BLaER1 treated with 17β-estradiol and CSF1 and Interleukin-3, amounts not matched to agents 10 nM and 100 nM (cell line): ENCODE data around the gene RASGRF1.

Experiments used
- H3K27ac ChIP-seq, 11 experiments: shearing (Covaris generic); formaldehyde crosslinking; 2 replicates each; pipeline ENCODE4 v1.8.1; 2022
- H3K27me3 ChIP-seq, 11 experiments: shearing (Covaris generic); formaldehyde crosslinking; 2 replicates each; pipeline ENCODE4 v1.8.1; 2022
- H3K36me3 ChIP-seq, 11 experiments: shearing (Covaris generic); formaldehyde crosslinking; 2 replicates each; pipeline ENCODE4 v1.8.1; 2022
- H3K4me1 ChIP-seq, 10 experiments: shearing (Covaris generic); formaldehyde crosslinking; 2 replicates each; pipeline ENCODE4 v1.8.1; 2022
- H3K4me2 ChIP-seq, 11 experiments: shearing (Covaris generic); formaldehyde crosslinking; 2 replicates each; pipeline ENCODE4 v1.8.1; 2022
- H3K4me3 ChIP-seq, 10 experiments: shearing (Covaris generic); formaldehyde crosslinking; 2 replicates each; pipeline ENCODE4 v1.8.1; 2022
- H3K9ac ChIP-seq, 11 experiments: shearing (Covaris generic); formaldehyde crosslinking; 2 replicates each; pipeline ENCODE4 v1.8.1; 2022
- H3K9me3 ChIP-seq, 11 experiments: shearing (Covaris generic); formaldehyde crosslinking; replicated peaks in 1 of 11; 2 replicates each; pipeline ENCODE4 v1.8.1; 2022
- H4K20me1 ChIP-seq, 11 experiments: shearing (Covaris generic); formaldehyde crosslinking; 2 replicates each; pipeline ENCODE4 v1.8.1; 2022
- Cebpa-rat ChIP-seq, 11 experiments: shearing (Covaris generic); IDR thresholded peaks; 2 replicates each; pipeline ENCODE4 v1.8.1; 2022

The RASGRF1 gene

DNA sequence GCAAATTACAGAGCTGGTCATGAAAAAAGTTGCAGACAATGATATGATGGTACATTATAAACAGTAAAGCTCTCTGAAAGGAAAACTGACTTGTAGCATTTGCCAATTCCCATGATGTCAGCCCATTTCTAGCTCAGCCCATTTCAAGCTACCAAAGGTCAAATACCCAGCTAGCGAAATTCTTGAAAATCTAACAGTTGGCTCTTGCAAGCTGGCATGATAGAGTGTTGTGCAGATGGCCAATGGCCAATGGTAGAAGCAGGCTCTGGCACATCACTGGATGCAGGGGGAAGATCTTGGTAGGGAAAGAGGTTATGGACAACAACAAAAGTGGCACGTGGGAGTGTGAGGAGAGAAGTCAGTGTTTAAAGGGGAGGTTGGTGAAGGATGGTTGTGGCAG lies 36.7 kb downstream of the RASGRF1 start:
- Histone ChIP-seq H3K9me3 (peaks cover 0 to 4% (median 0%) of the 10 kb centered on the region in 11 experiments; a peak in 2 of 22 replicates), H3K4me2 (no peak overlapping the region), H3K36me3 (no peaks in the 10 kb centered on the region), H3K4me3 (no peak overlapping the region), H4K20me1 (no peaks in the 10 kb centered on the region; a peak in 1 of 22 replicates), H3K27ac (no peak overlapping the region), H3K27me3 (peaks cover 0 to 7% (median 0%) of the 10 kb centered on the region in 11 experiments; a peak in 3 of 22 replicates), H3K9ac (no peak overlapping the region), H3K4me1 (peaks cover 12 to 40% (median 30%) of the 10 kb centered on the region in 10 experiments; a peak in 19 of 20 replicates)
- TF ChIP-seq Cebpa-rat (IDR thresholded peaks at IDR 0.05): no peak

DNA sequence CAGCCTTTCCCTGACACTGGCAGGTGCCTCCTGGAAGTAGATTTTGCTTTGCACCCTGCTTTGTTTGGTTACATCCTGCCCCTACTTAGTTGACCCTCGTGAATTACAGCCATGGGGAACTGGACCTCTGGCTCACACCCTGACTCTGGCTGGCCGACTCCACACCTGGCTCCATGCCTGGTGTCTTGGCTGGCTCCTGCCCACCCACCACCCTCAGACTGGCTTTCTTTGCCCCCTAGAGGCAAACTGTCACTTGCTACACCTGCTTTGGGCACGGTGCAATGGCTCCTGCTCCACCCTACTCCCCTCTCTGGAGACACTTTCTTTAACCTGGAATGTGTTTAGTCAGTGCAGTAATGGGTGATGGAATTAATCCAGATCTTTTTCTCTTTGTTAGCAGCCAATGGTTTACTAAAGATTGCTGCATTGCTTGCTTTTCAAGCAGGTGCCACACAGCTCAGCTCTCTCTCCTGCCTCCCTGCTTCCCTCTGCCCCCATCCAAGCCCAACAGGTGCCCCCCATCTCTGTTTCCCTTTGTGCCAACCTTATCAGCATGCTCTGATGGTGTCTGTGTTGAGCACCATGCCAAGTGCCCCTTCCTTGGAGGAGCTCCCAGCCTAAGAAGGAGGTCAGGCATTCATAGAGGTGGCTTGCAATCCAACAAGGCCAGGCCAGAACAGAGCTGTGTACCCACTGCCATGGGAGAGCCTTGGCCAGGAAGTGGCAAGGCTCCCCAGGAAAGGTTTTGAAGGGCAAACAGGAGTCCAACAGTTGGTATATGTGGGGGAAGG lies 38.4 kb downstream of the RASGRF1 start:
- Histone ChIP-seq H3K4me2 (peak overlapping the region in 10 of 11 experiments; percentile 21 to 86 (median 78); a peak in 18 of 22 replicates), H3K9ac (no peak overlapping the region), H4K20me1 (no peaks in the 10 kb centered on the region; a peak in 1 of 22 replicates), H3K4me3 (0 out of 20 replicates have a peak overlapping the region, but pooled peaks of 1 of the 10 experiments have one; percentile 21), H3K27ac (no peak overlapping the region), H3K4me1 (peaks cover 12 to 42% (median 30%) of the 10 kb centered on the region in 10 experiments; a peak in 19 of 20 replicates), H3K36me3 (no peaks in the 10 kb centered on the region), H3K27me3 (peaks cover 0 to 7% (median 0%) of the 10 kb centered on the region in 11 experiments; a peak in 3 of 22 replicates), H3K9me3 (peaks cover 0 to 4% (median 0%) of the 10 kb centered on the region in 11 experiments; a peak in 2 of 22 replicates)
- TF ChIP-seq Cebpa-rat (IDR thresholded peaks at IDR 0.05): no peak

DNA sequence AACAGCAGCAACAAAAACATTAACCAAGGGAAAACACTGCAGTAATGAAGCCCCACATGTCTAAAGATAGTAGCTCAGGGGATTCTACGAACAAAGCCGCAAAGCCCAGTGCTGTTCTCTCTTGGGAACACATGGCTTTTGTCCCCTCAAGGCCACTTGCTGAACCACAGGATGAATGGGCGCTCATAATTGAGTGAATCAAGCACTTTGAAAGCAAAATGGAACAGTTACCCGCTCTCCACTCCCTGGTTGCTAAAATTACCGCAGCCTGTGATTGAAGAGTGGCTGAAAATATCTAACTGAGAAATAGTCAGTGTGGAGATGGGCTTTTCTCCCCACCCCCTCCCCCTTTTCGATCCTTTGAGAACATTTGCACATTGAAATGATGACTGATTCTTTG lies 39.6 kb downstream of the RASGRF1 start:
- no peak for TF ChIP-seq Cebpa-rat (IDR thresholded peaks at IDR 0.05)
- peak overlapping the region in 2 of 10 experiments; percentile 3 to 21; a peak in 2 of 20 replicates for H3K4me3 ChIP-seq
- H3K9ac ChIP-seq: peak overlapping the region in 1 of 11 experiments; percentile 20; a peak in 2 of 22 replicates
- H3K9me3 ChIP-seq: peaks cover 0 to 4% (median 0%) of the 10 kb centered on the region in 11 experiments; a peak in 2 of 22 replicates
- no peaks in the 10 kb centered on the region for H3K36me3 ChIP-seq
- H4K20me1 ChIP-seq: no peaks in the 10 kb centered on the region; a peak in 1 of 22 replicates
- H3K27ac ChIP-seq: no peak overlapping the region
- peaks cover 0 to 7% (median 0%) of the 10 kb centered on the region in 11 experiments; a peak in 3 of 22 replicates for H3K27me3 ChIP-seq
- H3K4me2 ChIP-seq: peak overlapping the region in 10 of 11 experiments; percentile 8 to 86 (median 78); a peak in 20 of 22 replicates
- H3K4me1 ChIP-seq: peaks cover 12 to 47% (median 30%) of the 10 kb centered on the region in 10 experiments; a peak in 19 of 20 replicates

DNA sequence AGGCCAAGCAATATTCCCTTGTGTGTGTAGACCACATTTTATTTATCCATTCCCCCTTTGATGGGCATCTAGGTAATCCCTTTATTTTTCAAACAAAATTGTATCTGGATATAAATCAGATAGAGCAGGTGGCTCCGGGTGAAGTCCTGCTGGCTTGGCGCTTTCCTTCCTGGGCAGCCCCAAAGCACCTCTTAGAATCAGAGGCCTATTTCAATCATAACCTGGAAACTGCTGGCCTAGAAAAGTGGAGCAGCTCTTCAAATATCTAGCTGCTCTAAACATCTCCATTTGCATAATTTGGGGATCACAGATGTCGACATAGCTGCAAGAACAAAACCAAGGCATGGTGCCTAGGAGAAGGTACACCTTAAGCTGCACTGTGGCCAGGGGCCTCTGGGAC lies 40.2 kb downstream of the RASGRF1 start:
- Histone ChIP-seq H4K20me1 (no peaks in the 10 kb centered on the region; a peak in 1 of 22 replicates), H3K27me3 (peaks cover 0 to 7% (median 0%) of the 10 kb centered on the region in 11 experiments; a peak in 3 of 22 replicates), H3K4me2 (peak overlapping the region in 9 of 11 experiments; percentile 53 to 86 (median 79); a peak in 18 of 22 replicates), H3K4me1 (peaks cover 12 to 54% (median 37%) of the 10 kb centered on the region in 10 experiments; a peak in 19 of 20 replicates), H3K4me3 (no peak overlapping the region; a peak in 1 of 20 replicates), H3K27ac (no peak overlapping the region), H3K36me3 (no peaks in the 10 kb centered on the region), H3K9me3 (peaks cover 0 to 4% (median 0%) of the 10 kb centered on the region in 11 experiments; a peak in 1 of 22 replicates), H3K9ac (no peak overlapping the region)
- TF ChIP-seq Cebpa-rat (IDR thresholded peaks at IDR 0.05): no peak

DNA sequence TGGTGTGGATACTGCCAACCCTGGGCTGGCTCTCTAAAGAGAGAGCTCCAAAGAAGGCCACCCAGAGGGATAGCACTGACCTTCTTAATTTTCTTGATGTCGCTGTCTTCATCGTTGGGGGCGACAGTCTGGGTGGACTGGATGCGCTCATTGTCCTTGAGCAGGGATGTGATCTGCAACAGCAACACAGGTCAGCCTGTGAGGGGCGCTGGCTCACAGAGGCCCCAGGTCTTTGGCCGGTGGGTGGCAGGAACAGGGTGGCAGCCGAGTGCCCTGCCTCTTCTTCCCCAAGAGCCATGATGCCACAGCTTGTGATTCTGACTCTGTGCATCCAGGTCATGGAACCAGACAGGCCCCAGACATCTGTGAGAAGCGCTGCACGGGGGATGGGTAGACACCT lies 41.2 kb downstream of the RASGRF1 start:
- Histone ChIP-seq H4K20me1 (no peaks in the 10 kb centered on the region; a peak in 1 of 22 replicates), H3K27me3 (peaks cover 0 to 7% (median 0%) of the 10 kb centered on the region in 11 experiments; a peak in 3 of 22 replicates), H3K4me1 (peaks cover 12 to 64% (median 42%) of the 10 kb centered on the region in 10 experiments; a peak in 19 of 20 replicates), H3K27ac (no peak overlapping the region), H3K4me3 (no peak overlapping the region), H3K4me2 (peak overlapping the region in 7 of 11 experiments; percentile 17 to 86 (median 79); a peak in 11 of 22 replicates), H3K36me3 (no peaks in the 10 kb centered on the region), H3K9ac (no peak overlapping the region), H3K9me3 (peaks cover 0 to 1% (median 0%) of the 10 kb centered on the region in 11 experiments; a peak in 1 of 22 replicates)
- no peak for TF ChIP-seq Cebpa-rat (IDR thresholded peaks at IDR 0.05)

DNA sequence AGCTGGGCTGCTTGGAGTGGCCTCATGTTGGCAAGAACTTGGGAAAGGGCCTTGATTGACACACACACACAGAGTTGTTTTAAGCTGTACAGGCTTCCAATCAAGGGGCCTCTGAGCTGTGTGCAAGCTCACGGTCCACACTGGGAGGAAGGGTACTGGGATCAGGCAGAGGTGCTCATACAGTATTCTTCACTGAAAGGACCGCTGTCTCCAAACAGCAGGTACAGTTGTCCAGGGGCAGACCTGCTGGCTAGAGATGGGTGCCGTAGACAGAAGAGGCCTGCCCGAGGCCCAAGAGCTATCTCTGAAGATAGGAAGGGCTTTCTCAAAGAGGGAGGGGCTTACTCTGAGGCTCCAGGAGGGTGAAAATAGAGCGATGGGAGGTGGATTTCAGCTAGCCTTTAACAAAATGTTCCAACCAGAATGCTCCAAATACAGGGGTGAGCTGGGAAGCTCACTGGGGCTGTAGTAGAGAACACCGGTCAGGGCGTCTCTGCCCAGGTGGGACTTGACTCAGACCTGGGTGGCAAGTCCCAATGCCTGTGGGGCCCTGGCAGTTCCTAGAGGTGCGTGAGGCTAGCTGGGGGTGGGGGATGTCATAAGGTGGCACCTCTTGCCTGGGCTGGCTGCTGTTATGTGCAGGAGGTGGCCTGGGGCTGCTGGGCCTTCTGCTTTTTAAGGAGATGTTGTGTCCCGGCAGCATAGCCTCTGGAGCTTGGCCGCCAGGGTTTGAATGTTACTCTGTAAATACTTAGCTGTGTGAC lies 42.7 kb downstream of the RASGRF1 start:
- no peak for TF ChIP-seq Cebpa-rat (IDR thresholded peaks at IDR 0.05)
- Histone ChIP-seq H3K36me3 (no peaks in the 10 kb centered on the region; a peak in 2 of 22 replicates), H3K4me2 (no peak overlapping the region), H3K4me1 (peaks cover 12 to 65% (median 42%) of the 10 kb centered on the region in 10 experiments; a peak in 19 of 20 replicates), H4K20me1 (no peaks in the 10 kb centered on the region; a peak in 1 of 22 replicates), H3K27ac (no peak overlapping the region), H3K4me3 (no peak overlapping the region), H3K27me3 (peaks cover 0 to 7% (median 0%) of the 10 kb centered on the region in 11 experiments; a peak in 3 of 22 replicates), H3K9me3 (peaks cover 11 to 17% (median 14%) of the 10 kb centered on the region in 11 experiments), H3K9ac (no peak overlapping the region)

DNA sequence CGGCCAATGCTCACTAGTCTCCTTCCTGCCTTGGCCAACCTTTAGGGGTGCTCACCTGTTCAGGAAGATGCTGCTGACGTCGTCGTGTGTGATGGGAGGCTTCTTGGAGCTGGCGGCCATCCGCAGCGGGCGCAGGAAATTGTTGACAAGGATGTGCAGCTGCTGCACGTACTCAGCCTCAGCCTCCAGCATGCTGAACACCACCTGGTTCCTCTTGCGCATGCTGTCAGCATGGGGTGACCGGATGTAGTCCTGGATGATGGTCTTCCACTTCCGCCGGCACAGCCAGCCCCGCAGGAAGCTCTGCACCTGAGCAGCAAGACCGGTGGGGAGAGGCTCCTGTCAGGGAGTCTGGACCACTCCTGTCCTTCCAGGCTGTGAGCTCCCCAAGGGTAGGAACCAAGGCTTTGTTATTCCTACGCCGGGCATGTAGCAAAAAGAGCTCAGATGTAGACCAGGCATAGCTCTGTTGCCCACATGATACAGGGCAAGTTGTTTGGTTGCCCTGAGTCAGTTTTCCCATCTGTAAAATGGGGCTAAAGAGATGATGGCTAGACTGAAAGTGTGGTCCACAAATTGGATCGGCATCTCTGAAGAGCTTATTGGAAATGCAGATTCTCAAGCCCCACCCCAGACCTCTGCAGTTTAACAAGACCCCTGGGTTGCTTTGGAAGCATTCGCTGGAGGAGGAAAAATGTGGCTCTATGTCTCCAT lies 43.7 kb downstream of the RASGRF1 start:
- Histone ChIP-seq H3K27me3 (peaks cover 0 to 7% (median 0%) of the 10 kb centered on the region in 11 experiments; a peak in 3 of 22 replicates), H3K9me3 (peaks cover 21 to 27% (median 24%) of the 10 kb centered on the region in 11 experiments)

DNA sequence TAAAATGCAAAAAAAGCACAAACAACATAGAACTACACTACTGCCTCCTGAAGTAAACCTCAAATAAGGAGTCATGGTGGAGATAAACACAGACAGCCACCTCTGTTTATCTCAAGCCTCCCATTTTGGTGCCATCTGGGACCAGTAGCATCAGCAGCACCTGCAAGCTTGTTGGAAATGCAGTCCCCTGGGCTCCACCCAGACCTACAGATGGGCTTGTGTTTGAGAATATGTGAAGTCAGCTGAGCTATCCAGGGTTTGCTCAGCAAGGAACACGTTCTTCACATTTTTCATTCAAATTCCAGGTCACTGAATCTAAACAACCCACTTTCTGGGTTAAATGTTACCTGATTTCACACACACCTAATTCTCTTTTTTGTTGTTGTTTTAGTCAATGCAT lies 45.5 kb downstream of the RASGRF1 start:
- no peak overlapping the region for H3K27ac ChIP-seq
- no peak overlapping the region for H3K4me3 ChIP-seq
- no peak overlapping the region for H3K9ac ChIP-seq
- no peaks in the 10 kb centered on the region; a peak in 2 of 22 replicates for H3K36me3 ChIP-seq
- H3K27me3 ChIP-seq: no peaks in the 10 kb centered on the region
- H4K20me1 ChIP-seq: no peaks in the 10 kb centered on the region
- no peak for TF ChIP-seq Cebpa-rat (IDR thresholded peaks at IDR 0.05)
- H3K9me3 ChIP-seq: peaks cover 21 to 33% (median 27%) of the 10 kb centered on the region in 11 experiments
- peaks cover 0 to 43% (median 15%) of the 10 kb centered on the region in 10 experiments; a peak in 13 of 20 replicates for H3K4me1 ChIP-seq
- peak overlapping the region in 7 of 11 experiments; percentile 1 to 64 (median 56); a peak in 13 of 22 replicates for H3K4me2 ChIP-seq

More for the DNA sequence above, 43.7 kb downstream of the RASGRF1 start:
- Histone ChIP-seq H3K27ac (no peak overlapping the region), H3K9ac (no peak overlapping the region), H3K4me1 (peaks cover 11 to 59% (median 32%) of the 10 kb centered on the region in 10 experiments; a peak in 19 of 20 replicates), H3K4me3 (no peak overlapping the region), H4K20me1 (no peaks in the 10 kb centered on the region; a peak in 1 of 22 replicates), H3K4me2 (no peak overlapping the region), H3K36me3 (no peaks in the 10 kb centered on the region; a peak in 2 of 22 replicates)
- TF ChIP-seq Cebpa-rat (IDR thresholded peaks at IDR 0.05): no peak
